GM12878 (cell line): ENCODE results near the gene TMEM131L. TPM values are rescaled to one million over a fixed set of nuclear protein-coding genes. Genes with fewer than 3 reads are reported as not detected.

Experiments used
- ATAC-seq: fragments of 200-7000 bp; cut with Tn5 transposase; 3 replicates; pipeline ENCODE4 v1.9.1; 2020; ENCODE audit warnings: mild to moderate bottlenecking, moderate library complexity
- BruUV-seq: library from RNA; stranded (reverse); fragments of 400-500 nt; replicated peaks from 2 replicates; lab custom pipeline; 2021; lab: Mats Ljungman, UMichigan
- CTCF ChIA-PET: fragments of 300-600 bp; sonication (Branson Sonifier 250); formaldehyde crosslinking; extraction: SDS; loops from one replicate; lab custom pipeline; 2021; ENCODE audit warnings: inconsistent platforms; lab: Yijun Ruan, JAX
- POLR2A ChIA-PET: fragments of 350-600 bp; formaldehyde crosslinking; extraction: SDS; loops from one replicate; lab custom pipeline; 2021; ENCODE audit warnings: inconsistent platforms; lab: Charles Lee
- RAD21 ChIA-PET: fragments of 300-600 bp; sonication (Branson Sonifier 250); formaldehyde crosslinking; loops from one replicate; lab custom pipeline; 2023; ENCODE audit warnings: antibody characterized with exemption; ENCODE audit not compliant: unreplicated experiment; lab: Charles Lee
- SMC1A ChIA-PET: fragments of 300-600 bp; sonication (Branson Sonifier 250); formaldehyde crosslinking; loops from one replicate; lab custom pipeline; 2023; ENCODE audit not compliant: unreplicated experiment, uncharacterized antibody; lab: Charles Lee
- DNase-seq: peaks from one replicate; pipeline ENCODE4 v3.0.0-alpha.2; 2011; ENCODE audit warnings: low read depth, low spot score
- FAIRE-seq: peaks from 3 replicates; lab custom pipeline; 2011; peaks lifted over from hg19 to GRCh38; lab: Jason Lieb, UNC
- H2AFZ ChIP-seq: 2 replicates; pipeline ENCODE4 v1.6.0; 2011; ENCODE audit warnings: low read depth, low read length, control low read depth; ENCODE audit not compliant: control insufficient read depth
- H3K27ac ChIP-seq: 2 replicates; pipeline ENCODE4 v1.5.1; 2011; ENCODE audit warnings: control low read depth; ENCODE audit not compliant: control insufficient read depth, insufficient read depth
- H3K27me3 ChIP-seq, 2 experiments: replicated peaks in 1 of 2; 2 replicates each; pipeline versions ENCODE4 v1.6.0 to v1.6.1; 2011; ENCODE audit warnings: low read length in 1 of 2; ENCODE audit not compliant: control insufficient read depth in 2 of 2, insufficient read depth in 2 of 2
- H3K36me3 ChIP-seq, 2 experiments: 2 replicates each; pipeline ENCODE4 v1.5.1; 2011; ENCODE audit warnings: low read length in 1 of 2; ENCODE audit not compliant: control insufficient read depth in 2 of 2, insufficient read depth in 2 of 2
- H3K4me1 ChIP-seq: 2 replicates; pipeline ENCODE4 v1.6.1; 2011; ENCODE audit warnings: mild to moderate bottlenecking, low read length, moderate library complexity, mixed read lengths; ENCODE audit not compliant: control insufficient read depth, insufficient read depth
- H3K4me2 ChIP-seq: 2 replicates; pipeline ENCODE4 v1.6.0; 2011; ENCODE audit warnings: control low read depth; ENCODE audit not compliant: control insufficient read depth, insufficient read depth
- H3K4me3 ChIP-seq: fragments of 200-600 bp; sonication (generic); 2 replicates; pipeline ENCODE4 v1.5.1; 2016
- H3K79me2 ChIP-seq: 2 replicates; pipeline ENCODE4 v1.6.0; 2011; ENCODE audit warnings: low read length; ENCODE audit not compliant: control insufficient read depth, insufficient read depth
- H3K9ac ChIP-seq: 2 replicates; pipeline ENCODE4 v1.8.0; 2011; ENCODE audit warnings: low read length, control low read depth, mixed read lengths; ENCODE audit not compliant: control insufficient read depth, insufficient read depth
- H3K9me3 ChIP-seq: replicated peaks from 3 replicates; pipeline ENCODE4 v1.5.1; 2011; ENCODE audit warnings: mild to moderate bottlenecking, low read length; ENCODE audit not compliant: control insufficient read depth, insufficient read depth
- H4K20me1 ChIP-seq: 2 replicates; pipeline ENCODE4 v1.6.0; 2011; ENCODE audit not compliant: control insufficient read depth, insufficient read depth
- CHD4 ChIP-seq: fragments of 200-600 bp; sonication (generic); IDR thresholded peaks from 2 replicates; pipeline ENCODE4 v1.6.1; 2016; ENCODE audit warnings: mild to moderate bottlenecking
- E2F8 ChIP-seq: fragments of 450-650 bp; IDR thresholded peaks from 2 replicates; pipeline ENCODE4 v1.6.1; 2018; ENCODE audit warnings: mild to moderate bottlenecking, low read depth, moderate library complexity; ENCODE audit not compliant: partially characterized antibody
- EED ChIP-seq: sonication (generic); IDR thresholded peaks from 2 replicates; pipeline ENCODE4 v1.6.1; 2016; ENCODE audit warnings: antibody characterized with exemption, low read depth
- ELK1 ChIP-seq: IDR thresholded peaks from 2 replicates; pipeline ENCODE4 v1.6.1; 2012; ENCODE audit warnings: low read depth, low read length, improper control_type of control experiment
- ESRRA ChIP-seq: IDR thresholded peaks from 2 replicates; pipeline ENCODE4 v1.6.1; 2012; ENCODE audit warnings: mild to moderate bottlenecking, low read length, improper control_type of control experiment
- IRF5 ChIP-seq: fragments of 450-650 bp; IDR thresholded peaks from 2 replicates; pipeline ENCODE4 v1.6.1; 2017; ENCODE audit warnings: borderline replicate concordance
- JUND ChIP-seq: IDR thresholded peaks from 2 replicates; pipeline ENCODE4 v1.6.1; 2012; ENCODE audit warnings: low read depth, mild to moderate bottlenecking, low read length, improper control_type of control experiment, moderate library complexity
- KAT2A ChIP-seq: conservative IDR thresholded peaks from 2 replicates; pipeline ENCODE4 v1.6.1; 2011; ENCODE audit warnings: low read depth, low read length; ENCODE audit not compliant: control insufficient read depth
- MEF2A ChIP-seq: IDR thresholded peaks from 2 replicates; pipeline ENCODE4 v1.6.1; 2011; ENCODE audit warnings: low read depth, mild to moderate bottlenecking, low read length, moderate library complexity; ENCODE audit not compliant: insufficient read depth
- MXI1 ChIP-seq: fragments of 150-350 bp; IDR thresholded peaks from 2 replicates; pipeline ENCODE4 v1.6.1; 2011; ENCODE audit warnings: low read depth, mild to moderate bottlenecking, inconsistent platforms, low read length, improper control_type of control experiment
- RELA ChIP-seq: fragments of 450-650 bp; IDR thresholded peaks from 2 replicates; pipeline ENCODE4 v1.8.0; 2014; ENCODE audit warnings: borderline replicate concordance; ENCODE audit not compliant: partially characterized antibody
- RFX5 ChIP-seq: IDR thresholded peaks from 2 replicates; pipeline ENCODE4 v1.6.1; 2011; ENCODE audit warnings: low read depth, low read length, improper control_type of control experiment
- TAF1 ChIP-seq: IDR thresholded peaks from 2 replicates; pipeline ENCODE4 v1.6.1; 2011; ENCODE audit warnings: mild to moderate bottlenecking, low read depth, low read length, borderline replicate concordance
- USF1 ChIP-seq: IDR thresholded peaks from 2 replicates; pipeline ENCODE4 v1.6.1; 2011; ENCODE audit warnings: borderline replicate concordance, low read depth, mild to moderate bottlenecking, moderate library complexity, mixed read lengths, low read length; ENCODE audit not compliant: insufficient read depth; ENCODE audit errors: extremely low read length
- YY1 ChIP-seq: IDR thresholded peaks from 2 replicates; pipeline ENCODE4 v1.6.1; 2011; ENCODE audit warnings: low read depth, mild to moderate bottlenecking, low read length
- ZNF217 ChIP-seq: fragments of 450-650 bp; IDR thresholded peaks from 2 replicates; pipeline ENCODE4 v1.6.1; 2017; ENCODE audit warnings: antibody characterized with exemption, mild to moderate bottlenecking
- ZNF24 ChIP-seq: fragments of 450-650 bp; IDR thresholded peaks from 2 replicates; pipeline ENCODE4 v1.6.1; 2017; ENCODE audit warnings: antibody characterized with exemption, mild to moderate bottlenecking
- WGBS: methylation state at CpG from one replicate; pipeline ENCODE4 v1.1.6; 2016; ENCODE audit warnings: low lambda C conversion rate; ENCODE audit not compliant: insufficient replicate concordance, insufficient coverage; ENCODE audit errors: missing lambda C conversion rate; 5-methylcytosine and 5-hydroxymethylcytosine counted together
- in situ Hi-C: fragments of 300-500 bp; cut with MboI; formaldehyde crosslinking; loops from 9 replicates; pipeline ENCODE4 v1.14.3; 2018; ENCODE audit warnings: mixed read lengths
- intact Hi-C: fragments of 100-400 bp; cut with micrococcal nuclease; formaldehyde crosslinking; loops from one replicate; pipeline ENCODE4 v1.14.2; 2022; ENCODE audit not compliant: unreplicated experiment
- polyA plus RNA-seq, 11 experiments: library from polyadenylated mRNA; depleted of rRNA in 4 of 11; unstranded in 6 of 11; stranded (reverse) in 5 of 11; fragments of >200 nt; fragmentation: Nextera tagmentation in 4 of 11; fragmentation: Illumina TruSeq in 1 of 11; extraction: Ambion mirVana in 4 of 11; extraction: Trizol in 1 of 11; gene quantifications; 1 replicate in 1 of 11; 2 replicates in 10 of 11; pipeline versions ENCODE4 v1.2.1 to v1.2.3, GENCODE V29; 2011 to 2016; ENCODE audit warnings: inconsistent platforms in 2 of 11, missing spikeins in 2 of 11, low read depth in 1 of 11
- total RNA-seq, 4 experiments: library from RNA; depleted of rRNA in 3 of 4; stranded (reverse); fragments of >200 nt in 3 of 4; fragmentation: Illumina TruSeq in 1 of 4; extraction: Trizol in 1 of 4; gene quantifications; 2 replicates each; pipeline versions ENCODE4 v1.2.1 to v1.2.3, GENCODE V29; 2013 to 2021

The TMEM131L gene
- total and polyA plus RNA-seq, 10 of the 15 experiments (the other 5 are each of a cell fraction or from before 2014, with no cell fraction given): 8.5 to 101 (median 74.4) TPM

DNA sequence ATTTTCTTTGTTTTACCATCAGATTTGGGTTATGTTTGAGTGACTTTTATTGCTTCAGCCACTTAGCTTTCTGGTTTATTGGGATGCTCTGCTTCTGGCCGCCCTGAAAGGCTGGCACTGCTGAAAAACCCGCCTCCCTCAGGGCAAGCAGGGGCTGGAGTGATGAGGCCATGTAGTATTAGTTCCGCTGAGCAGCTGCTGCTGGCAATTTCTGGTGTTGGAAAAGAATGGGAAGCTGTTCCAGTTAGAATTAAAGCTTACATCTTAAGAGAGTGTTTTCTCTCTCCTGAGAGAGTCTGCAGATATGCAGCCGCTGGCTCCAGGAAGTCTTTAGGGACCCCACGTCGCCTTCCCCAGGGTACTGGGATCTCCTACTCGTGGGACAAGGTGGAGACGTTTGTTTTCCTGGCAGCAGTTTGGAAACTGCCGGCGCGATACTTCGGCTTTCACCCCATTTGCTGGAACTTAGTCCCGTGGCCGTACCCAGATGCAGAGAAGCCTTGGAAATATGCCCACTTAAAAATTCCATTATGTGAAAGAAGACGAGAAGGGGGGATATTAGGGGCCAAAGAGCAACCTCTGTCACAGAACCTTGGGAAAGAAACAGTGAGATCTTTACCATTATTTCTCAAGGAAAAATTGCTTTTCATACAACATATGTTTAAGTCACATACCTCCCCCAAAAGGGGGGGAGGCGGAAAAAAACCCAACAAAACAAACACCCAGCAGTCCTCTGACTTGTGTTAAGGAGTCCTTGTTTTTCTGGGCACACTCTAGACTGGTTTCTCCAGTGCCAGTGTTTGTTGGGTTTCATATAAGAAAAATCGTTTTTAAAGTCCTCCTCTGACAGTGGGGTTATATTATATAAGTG, 72.6 kb downstream of the TMEM131L start (continued):
- TF ChIP-seq IRF5 (no peak), CHD4 (no peak), JUND (no peak), ZNF24 (no peak), USF1 (no peak), RELA (no peak), MXI1 (no peak), KAT2A (no peak)

DNA sequence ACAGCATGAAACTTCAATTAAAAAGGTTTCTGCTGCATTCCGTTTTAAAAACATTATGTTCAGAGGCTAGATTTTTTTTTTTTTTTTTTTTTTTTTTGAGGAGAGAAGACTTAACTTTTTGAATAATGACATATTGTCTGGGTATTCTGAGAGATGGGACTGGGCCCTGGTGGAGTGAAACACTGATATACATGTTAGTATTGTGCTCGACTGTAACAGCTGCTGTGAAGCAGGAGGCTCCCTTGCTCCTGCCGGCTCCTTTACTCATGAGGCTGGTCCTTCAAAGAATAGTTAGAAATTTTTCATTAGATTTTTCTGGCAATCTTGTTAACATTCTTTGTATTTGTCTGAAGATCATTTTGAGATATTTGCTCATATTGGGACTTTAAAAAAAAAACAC, 73.3 kb downstream of the TMEM131L start:
- Histone ChIP-seq H2AFZ (no peak overlapping the region), H3K4me1 (peaks cover 21% of the 10 kb centered on the region), H3K9me3 (no peaks in the 10 kb centered on the region), H4K20me1 (peaks cover 17% of the 10 kb centered on the region), H3K4me3 (no peak overlapping the region), H3K27me3 (no peaks in the 10 kb centered on the region), H3K36me3 (peaks cover 13 to 27% of the 10 kb centered on the region in 2 experiments), H3K9ac (no peak overlapping the region), H3K79me2 (peaks cover 98% of the 10 kb centered on the region), H3K4me2 (no peak overlapping the region), H3K27ac (no peak overlapping the region)
- no TSS peak for BruUV-seq
- CTCF ChIA-PET: no interaction called here
- in situ Hi-C loops (no loop called here), intact Hi-C loops (no loop called here)
- DNase-seq (no peak), FAIRE-seq (no peak), ATAC-seq (no peak)
- POLR2A ChIA-PET: no interaction called here
- SMC1A ChIA-PET: interaction anchor here (0.6 to 6.8 kb wide), 3 partner anchors 9 to 431 kb away, joined by 5 to 48 read pairs (median 5); no protein-coding TSS in a partner anchor
- RAD21 ChIA-PET: interaction anchor here (0.7 kb wide), 1 partner anchor 19 kb away, joined by 3 read pairs; no protein-coding TSS in a partner anchor
- 79% methylated on average over 3 of the region's 3 CpGs for WGBS
- TF ChIP-seq ZNF217 (no peak), MEF2A (no peak), ELK1 (no peak), EED (no peak), YY1 (no peak), E2F8 (no peak), ESRRA (no peak), RFX5 (no peak), TAF1 (no peak)
